Right lobe of liver (tissue), 6 donors: ENCODE data around the gene CACNB4. TPM values are rescaled to one million over a fixed set of nuclear protein-coding genes. Genes with fewer than 3 reads are reported as not detected.
A peak's percentile ranks its signal among the peaks of the same experiment; 100 is the strongest.

ENCODE experiments used
- ATAC-seq, 4 donors: fragments of 200-7000 bp; cut with Tn5 transposase; one replicate each; pipeline ENCODE4 v1.9.1; 2020; ENCODE audit warnings: mild to moderate bottlenecking in 4 of 4, moderate library complexity in 4 of 4
- DNase-seq, 3 donors: peaks; one replicate each; pipeline ENCODE4 v3.0.0-alpha.2; 2020
- H3K27ac ChIP-seq, 3 donors: fragments of 200-600 bp; one replicate each; pipeline ENCODE4 v1.8.0; 2022
- H3K27me3 ChIP-seq, 2 donors: fragments of 200-600 bp; one replicate each; pipeline ENCODE4 v1.8.0; 2022
- H3K36me3 ChIP-seq, 4 donors: fragments of 200-600 bp; sonication (generic) in 1 of 4; one replicate each; pipeline versions ENCODE4 v1.5.1 to v1.8.0; 2017 to 2022; ENCODE audit warnings: control low read depth in 1 of 4
- H3K4me1 ChIP-seq, 4 donors: fragments of 200-600 bp; sonication (generic) in 1 of 4; one replicate each; pipeline versions ENCODE4 v1.5.1 to v1.8.0; 2017 to 2022; ENCODE audit warnings: control low read depth in 1 of 4
- H3K4me3 ChIP-seq, 3 donors: fragments of 200-600 bp; one replicate each; pipeline ENCODE4 v1.8.0; 2022
- H3K9me3 ChIP-seq, 4 donors: fragments of 200-600 bp; sonication (generic) in 1 of 4; one replicate each; pipeline versions ENCODE4 v1.5.1 to v1.8.0; 2017 to 2022; ENCODE audit warnings: control low read depth in 1 of 4
- POLR2A ChIP-seq: fragments of 450-650 bp; IDR thresholded peaks from one replicate; pipeline ENCODE4 v1.6.1; 2017; ENCODE audit warnings: antibody characterized with exemption, mild to moderate bottlenecking
- WGBS: methylation state at CpG from one replicate; pipeline ENCODE4 v1.1.6; 2018; ENCODE audit warnings: low coverage, low lambda C conversion rate; ENCODE audit not compliant: insufficient coverage; ENCODE audit errors: missing lambda C conversion rate; 5-methylcytosine and 5-hydroxymethylcytosine counted together
- intact Hi-C, 2 donors: fragments of 100-400 bp; cut with DNase I; formaldehyde crosslinking; loops; one replicate each; pipeline versions ENCODE4 v1.11.2 to v1.14.1; 2022
- total RNA-seq, 6 experiments: library from RNA; depleted of rRNA in 2 of 6; stranded (reverse); fragments of >200 nt in 2 of 6; fragmentation: NEBNext Ultra II Directional in 3 of 6; extraction: Animal tissue kit (Norgen Biotek cat#: 25700) in 3 of 6; gene quantifications; one replicate each; pipeline versions ENCODE4 v1.1.0 to v1.2.4, GENCODE V29; 2016 to 2023
- TF ChIP-seq, protein P1 (sequence below), 4 donors: fragments of 200-600 bp in 3 of 4; fragments of 450-650 bp in 1 of 4; IDR thresholded peaks; one replicate each; pipeline versions ENCODE4 v1.5.1 to v1.8.0; 2016 to 2022; ENCODE audit warnings: antibody characterized with exemption in 4 of 4, mild to moderate bottlenecking in 2 of 4
- donor health status: DM: no; HTN: yes; CAD: no.
- donor health status: DM: no; HTN: no; CAD: no.
- donor health status: DM: no; HTN: no; CAD: no.
- donor health status: DM: no; HTN: yes; CAD: no.
- donor health status: DM: no; HTN: yes; CAD: no.

The CACNB4 gene
- total RNA-seq, 6 experiments from 2014 or later = 0.06 to 0.49 (median 0.25) TPM

DNA sequence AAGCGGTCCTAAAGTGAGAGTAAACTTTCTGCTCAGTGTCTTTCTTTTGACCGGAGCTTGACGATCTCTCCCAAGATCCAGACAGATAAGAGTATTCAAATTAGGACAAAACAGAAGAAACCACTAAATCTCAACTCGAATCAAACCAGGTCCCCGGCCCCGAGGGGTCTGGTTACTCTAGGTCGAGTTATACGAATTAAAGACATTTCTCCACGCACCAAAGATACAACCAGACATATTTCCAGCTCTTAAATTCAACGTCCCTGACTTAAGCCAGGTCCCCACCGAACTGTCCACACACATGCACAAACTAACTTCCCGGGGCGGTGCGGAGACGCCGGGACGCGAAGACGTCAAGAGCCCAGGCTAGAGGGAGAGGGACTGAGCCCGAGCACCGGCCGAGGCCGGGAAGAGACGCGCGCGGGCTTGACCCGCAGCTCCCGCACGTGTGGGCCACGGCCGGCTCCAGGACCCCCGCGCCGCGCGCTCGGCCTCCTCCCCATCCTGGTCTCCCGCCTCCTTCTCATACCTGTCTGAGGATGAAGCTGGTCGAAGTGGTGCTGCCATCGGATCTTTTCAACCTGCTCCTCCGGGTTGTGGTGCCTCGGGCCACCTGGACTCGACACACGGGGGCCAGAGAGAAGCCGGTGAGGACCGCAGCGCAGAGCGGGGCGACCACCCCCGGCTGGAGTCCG is 896 bp downstream of the CACNB4 start:
- Histone ChIP-seq H3K27ac (no peak overlapping the region), H3K4me3 (peak overlapping the region; percentile 36 to 54 (median 48))
- 1% methylated on average over 11 of the region's 52 CpGs for WGBS

DNA sequence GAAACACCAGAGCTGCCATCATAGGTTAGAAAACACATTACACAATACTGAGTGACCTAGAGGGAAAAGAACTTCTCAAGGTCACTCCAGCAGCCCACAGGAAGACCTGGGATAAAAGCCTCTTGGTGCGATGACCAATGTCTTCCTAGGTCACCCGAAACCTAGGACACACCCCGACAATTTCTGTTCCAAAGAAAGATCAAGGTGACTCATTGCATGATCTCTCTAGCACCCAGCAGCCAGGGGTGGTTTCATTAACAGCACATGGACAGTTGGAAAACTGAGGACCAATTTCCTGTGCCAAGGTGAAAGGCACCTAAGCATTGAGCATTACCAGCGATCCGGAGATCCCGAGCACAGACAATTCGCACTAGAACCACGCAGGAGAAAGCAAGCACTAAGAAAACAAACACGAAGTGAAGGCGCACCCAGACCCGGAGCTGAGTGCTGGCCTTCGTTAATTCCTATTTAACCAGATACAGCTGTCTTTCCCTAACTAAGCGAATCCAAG is 1.5 kb downstream of the CACNB4 start:
- DNase-seq (no peak), ATAC-seq (peak; percentile 51 to 69 (median 66))
- TF ChIP-seq, protein P1, sequence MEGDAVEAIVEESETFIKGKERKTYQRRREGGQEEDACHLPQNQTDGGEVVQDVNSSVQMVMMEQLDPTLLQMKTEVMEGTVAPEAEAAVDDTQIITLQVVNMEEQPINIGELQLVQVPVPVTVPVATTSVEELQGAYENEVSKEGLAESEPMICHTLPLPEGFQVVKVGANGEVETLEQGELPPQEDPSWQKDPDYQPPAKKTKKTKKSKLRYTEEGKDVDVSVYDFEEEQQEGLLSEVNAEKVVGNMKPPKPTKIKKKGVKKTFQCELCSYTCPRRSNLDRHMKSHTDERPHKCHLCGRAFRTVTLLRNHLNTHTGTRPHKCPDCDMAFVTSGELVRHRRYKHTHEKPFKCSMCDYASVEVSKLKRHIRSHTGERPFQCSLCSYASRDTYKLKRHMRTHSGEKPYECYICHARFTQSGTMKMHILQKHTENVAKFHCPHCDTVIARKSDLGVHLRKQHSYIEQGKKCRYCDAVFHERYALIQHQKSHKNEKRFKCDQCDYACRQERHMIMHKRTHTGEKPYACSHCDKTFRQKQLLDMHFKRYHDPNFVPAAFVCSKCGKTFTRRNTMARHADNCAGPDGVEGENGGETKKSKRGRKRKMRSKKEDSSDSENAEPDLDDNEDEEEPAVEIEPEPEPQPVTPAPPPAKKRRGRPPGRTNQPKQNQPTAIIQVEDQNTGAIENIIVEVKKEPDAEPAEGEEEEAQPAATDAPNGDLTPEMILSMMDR (IDR thresholded peaks at IDR 0.05) = no peak
- no peak for TF ChIP-seq POLR2A
- Histone ChIP-seq H3K4me1 (peaks cover 0 to 18% (median 4%) of the 10 kb centered on the region in 4 donors), H3K36me3 (no peaks in the 10 kb centered on the region), H3K4me3 (peak overlapping the region; percentile 36 to 54 (median 48)), H3K27me3 (no peaks in the 10 kb centered on the region), H3K27ac (no peak overlapping the region), H3K9me3 (no peaks in the 10 kb centered on the region)
- intact Hi-C loops = no loop called here
- 9% methylated on average over 10 of the region's 13 CpGs for WGBS

More for the DNA sequence above, 896 bp downstream of the CACNB4 start:
- no peaks in the 10 kb centered on the region for H3K27me3 ChIP-seq
- intact Hi-C loops = no loop called here
- H3K36me3 ChIP-seq = no peaks in the 10 kb centered on the region
- DNase-seq = peak in 2 of 3 donors; percentile 39 to 58
- TF ChIP-seq, protein P1 (IDR thresholded peaks at IDR 0.05) = no peak
- peaks cover 0 to 18% (median 4%) of the 10 kb centered on the region in 4 donors for H3K4me1 ChIP-seq
- peak; percentile 57 to 71 (median 64) for ATAC-seq
- H3K9me3 ChIP-seq = no peaks in the 10 kb centered on the region

DNA sequence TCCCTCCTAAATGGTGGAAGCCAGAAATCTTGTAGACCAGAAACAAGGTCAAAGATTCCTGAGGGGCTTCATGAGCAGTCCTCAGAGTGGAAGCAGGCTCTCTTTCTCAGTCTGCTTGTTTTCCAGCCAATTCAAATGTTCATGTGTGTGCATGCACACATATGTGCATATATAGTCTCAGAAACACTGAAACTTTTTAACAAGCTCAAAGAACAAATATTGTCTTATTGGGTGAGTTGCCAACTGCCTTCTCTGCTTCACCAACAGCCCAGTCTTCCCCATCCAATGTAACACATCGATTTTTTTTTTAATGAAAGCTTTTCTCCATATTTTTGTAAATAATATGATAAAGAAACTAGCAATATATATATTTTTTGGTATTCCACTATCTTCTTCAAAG is 3.7 kb downstream of the CACNB4 start:
- Histone ChIP-seq H3K4me3 (no peak overlapping the region), H3K9me3 (no peaks in the 10 kb centered on the region), H3K27me3 (no peaks in the 10 kb centered on the region), H3K4me1 (peaks cover 0 to 18% (median 4%) of the 10 kb centered on the region in 4 donors), H3K36me3 (no peaks in the 10 kb centered on the region), H3K27ac (no peak overlapping the region)
- ATAC-seq = no peak
- intact Hi-C loops = no loop called here
- TF ChIP-seq, protein P1 (IDR thresholded peaks at IDR 0.05) = no peak
- no peak for DNase-seq
- WGBS = 74% methylated on average over 1 of the region's 1 CpG

DNA sequence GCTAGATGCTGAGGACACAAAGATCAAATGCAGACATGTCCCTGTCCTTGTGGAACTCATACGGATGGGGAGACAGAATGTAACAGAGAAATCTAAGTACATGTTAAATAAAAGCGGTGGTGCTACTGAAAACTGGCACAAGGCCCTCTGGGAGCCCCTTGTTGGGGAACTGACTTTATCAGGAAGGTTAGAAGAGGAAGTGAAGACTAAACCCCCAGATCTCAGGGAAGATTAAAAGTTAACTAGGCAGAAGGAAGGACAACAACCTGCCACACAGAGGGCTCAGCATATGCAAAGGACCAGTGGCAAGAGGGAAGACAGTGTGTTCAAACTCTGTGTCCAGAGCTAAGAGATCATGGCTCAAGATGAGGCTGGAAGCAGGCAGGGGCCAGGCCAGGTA is 4.8 kb downstream of the CACNB4 start:
- Histone ChIP-seq H3K9me3 (no peaks in the 10 kb centered on the region), H3K4me3 (no peak overlapping the region), H3K4me1 (peaks cover 0 to 13% (median 2%) of the 10 kb centered on the region in 4 donors), H3K27ac (no peak overlapping the region), H3K36me3 (no peaks in the 10 kb centered on the region), H3K27me3 (no peaks in the 10 kb centered on the region)
- DNase-seq (no peak), ATAC-seq (no peak)
- intact Hi-C loops = no loop called here
- TF ChIP-seq, protein P1 (IDR thresholded peaks at IDR 0.05) = no peak
- no peak for TF ChIP-seq POLR2A
- whole genome bisulfite sequencing = 67% methylated on average over 2 of the region's 2 CpGs
